Stimulated activated CD8-positive, alpha-beta memory T cell treated with anti-CD3 and anti-CD28 coated beads, Interleukin-12 subunit alpha, Interleukin-12 subunit beta, amount 100 ng/mL, for 24 hours (primary cell): Measurements from ENCODE around the gene NTHL1.

Experiments used
- DNase-seq: peaks from one replicate; pipeline ENCODE4 v3.0.0-alpha.2; 2020; ENCODE audit errors: extremely low read depth

The NTHL1 gene

DNA sequence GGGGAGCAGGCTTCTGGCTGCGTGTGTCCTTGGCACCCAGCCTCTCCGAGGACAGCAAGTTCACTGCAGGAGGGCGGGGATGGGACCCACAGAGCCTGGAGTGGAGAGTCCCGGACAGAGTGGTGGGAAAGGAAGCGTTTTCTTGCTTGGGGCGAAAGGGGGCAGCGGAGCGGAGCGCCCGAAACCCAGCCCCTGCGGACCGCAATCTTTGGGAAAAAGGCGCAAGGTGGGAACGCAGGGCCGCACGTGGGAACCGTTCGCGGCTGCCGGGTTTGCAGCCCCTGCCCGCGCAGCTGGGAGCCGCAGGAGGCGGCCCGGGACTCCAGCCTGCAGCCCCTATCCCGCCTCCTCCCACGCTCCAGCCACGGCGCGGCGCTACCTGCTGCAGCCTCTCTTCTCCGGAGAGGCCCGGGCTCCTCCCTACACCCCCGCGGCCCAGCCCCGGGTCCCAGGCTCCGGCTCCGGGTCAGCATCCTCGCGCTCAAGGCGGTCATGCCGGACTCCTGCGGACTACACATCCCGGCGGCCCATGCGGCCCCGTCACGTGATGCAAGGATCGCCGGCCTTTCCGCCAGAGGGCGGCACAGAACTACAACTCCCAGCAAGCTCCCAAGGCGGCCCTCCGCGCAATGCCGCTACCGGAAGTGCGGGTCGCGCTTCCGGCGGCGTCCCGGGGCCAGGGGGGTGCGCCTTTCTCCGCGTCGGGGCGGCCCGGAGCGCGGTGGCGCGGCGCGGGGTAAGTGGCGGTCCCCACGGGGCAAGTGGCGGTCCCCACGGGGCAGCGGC is at the start of gene NTHL1, which contains the start of gene TSC2:
Gene NTHL1, minus strand, starts transcription at position 505 of the 786 bp plus-strand sequence. Its CDS starts 11 bp downstream, at position 494.
Gene TSC2, plus strand, starts transcription at position 656 of the 786 bp plus-strand sequence. CDS start 631 bp downstream, outside the sequence.
- peak; percentile 90 for DNase-seq

DNA sequence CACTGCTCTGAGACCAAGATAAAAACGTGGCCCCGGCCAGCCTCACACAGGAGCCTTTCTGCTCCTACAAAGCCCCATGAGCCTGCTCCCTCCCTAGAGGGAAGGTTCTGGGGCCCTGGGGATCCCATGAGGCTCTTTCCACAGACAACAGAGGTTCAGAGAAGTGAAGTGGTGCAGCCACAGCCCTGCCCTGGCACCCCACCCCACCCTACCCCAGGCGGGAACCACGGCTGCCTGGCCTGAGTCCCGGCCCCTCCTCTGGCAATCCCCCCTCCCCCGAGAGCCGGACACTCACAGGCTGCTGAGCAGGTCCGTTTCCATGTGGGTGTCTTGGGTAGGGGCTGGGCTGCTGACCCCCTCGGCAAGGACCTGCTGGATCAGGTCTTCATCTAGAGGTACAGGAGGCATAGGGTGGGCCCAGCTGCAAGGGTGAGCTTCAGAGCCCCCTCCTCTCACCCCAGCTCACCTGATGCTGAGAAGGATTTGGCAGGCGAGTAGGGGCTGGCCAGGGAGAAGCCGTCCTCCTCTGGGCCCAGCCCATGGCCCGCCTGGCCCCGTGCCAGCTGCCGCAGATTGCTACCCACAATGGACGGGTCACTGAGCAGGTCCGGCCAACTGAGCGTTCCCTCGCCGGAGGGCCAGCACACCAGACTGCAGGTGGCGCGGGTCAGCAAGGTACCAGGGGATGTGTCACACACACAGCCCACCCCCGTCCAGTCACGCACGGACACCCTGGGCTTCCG is 49.4 kb upstream of the NTHL1 start:
- no peak for DNase-seq

DNA sequence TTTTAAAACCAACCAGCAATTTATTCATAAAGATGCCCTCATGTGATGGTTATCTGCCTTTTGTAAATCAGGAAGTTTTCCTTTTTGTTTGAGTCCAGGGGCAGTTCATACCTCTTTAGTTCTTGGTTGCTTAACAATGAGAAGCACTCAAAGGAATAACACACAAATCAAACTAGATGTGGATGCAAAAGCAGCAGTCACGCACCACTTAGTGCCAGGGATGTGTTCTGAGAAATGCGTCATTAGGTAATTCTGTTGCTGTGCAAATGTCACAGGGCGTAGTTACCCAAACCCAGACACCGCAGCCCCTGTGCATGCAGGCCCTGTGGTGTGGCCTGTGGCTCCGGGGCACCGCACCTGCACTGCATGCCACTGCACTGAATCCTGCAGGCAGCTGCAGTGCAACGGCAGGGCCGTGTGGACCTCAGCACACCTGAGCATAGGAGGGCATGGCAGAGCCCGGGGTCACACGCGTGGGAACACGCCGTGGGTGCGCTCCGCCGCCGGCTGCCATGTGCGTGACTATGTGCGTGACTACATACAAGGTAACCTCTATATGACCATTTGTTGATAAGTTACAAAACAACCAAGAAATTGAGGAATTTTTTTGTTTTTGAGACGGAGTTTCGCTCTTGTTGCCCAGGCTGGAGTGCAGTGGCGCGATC is 48.4 kb upstream of the NTHL1 start:
- no peak for DNase-seq

DNA sequence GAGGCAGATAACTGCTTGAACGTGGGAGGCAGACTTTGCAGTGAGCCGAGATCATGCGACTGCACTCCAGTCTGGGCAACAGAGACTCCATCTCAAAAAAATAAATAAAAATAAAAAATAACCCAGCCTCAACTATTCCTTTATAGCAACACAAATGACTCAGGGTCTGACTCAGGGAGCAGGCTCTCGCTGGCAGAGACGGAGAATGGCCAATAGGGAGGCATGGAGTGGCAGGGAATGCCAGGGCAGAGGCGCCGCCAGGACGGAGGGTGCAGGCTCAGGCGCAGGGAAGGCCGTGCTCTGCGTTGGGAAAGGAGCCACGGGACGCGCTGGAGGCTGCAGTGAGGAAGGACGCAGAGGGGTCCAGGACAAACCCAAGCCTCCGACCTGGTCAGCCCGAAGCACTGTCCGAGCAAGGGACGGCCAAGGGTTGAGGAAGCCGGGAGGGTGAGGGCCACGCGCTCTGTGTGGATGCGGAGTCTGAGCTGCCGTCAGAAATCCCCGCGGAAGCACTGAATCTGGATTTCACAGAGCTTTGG is 47.8 kb upstream of the NTHL1 start:
- DNase-seq: no peak

DNA sequence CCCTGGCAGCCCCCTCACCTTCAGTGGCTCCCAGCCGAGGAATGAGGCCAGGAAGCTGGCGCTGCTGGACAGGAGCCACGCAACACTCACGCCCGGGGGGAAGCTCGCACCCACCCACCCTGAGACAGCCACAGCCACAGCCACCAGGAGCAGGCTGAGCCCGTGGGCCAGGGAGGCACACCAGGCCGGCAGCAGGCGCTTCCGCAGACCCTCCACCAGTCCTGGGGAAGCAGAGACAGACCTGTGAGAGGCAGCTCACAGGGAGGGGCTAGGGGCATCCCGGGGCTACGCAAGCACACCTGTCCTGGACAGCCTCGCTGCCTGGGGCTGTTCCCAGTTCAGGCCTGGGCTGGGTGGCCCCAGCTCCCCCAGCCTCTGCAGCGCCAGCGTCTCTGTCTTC is 46.2 kb upstream of the NTHL1 start:
- no peak for DNase-seq

DNA sequence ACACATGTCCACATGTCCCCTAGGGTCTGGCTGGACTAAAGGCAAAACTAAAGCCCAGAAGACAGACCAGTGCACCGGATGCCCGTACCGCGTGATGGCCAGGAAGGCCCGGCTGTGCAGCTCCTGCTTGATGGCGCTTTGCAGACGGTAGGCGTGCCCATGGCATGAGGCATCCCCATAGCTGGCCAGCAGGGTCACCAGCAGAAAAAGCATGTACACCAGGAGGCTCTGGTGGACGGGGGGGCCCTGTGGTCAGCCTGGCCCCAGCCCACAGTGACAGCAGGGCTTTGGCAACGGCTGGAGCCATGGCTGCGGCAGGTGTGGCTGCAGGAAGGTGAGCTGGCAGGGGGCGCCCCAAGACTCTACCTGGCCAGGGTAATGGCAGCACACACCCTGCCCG is 45.2 kb upstream of the NTHL1 start:
- no peak for DNase-seq

DNA sequence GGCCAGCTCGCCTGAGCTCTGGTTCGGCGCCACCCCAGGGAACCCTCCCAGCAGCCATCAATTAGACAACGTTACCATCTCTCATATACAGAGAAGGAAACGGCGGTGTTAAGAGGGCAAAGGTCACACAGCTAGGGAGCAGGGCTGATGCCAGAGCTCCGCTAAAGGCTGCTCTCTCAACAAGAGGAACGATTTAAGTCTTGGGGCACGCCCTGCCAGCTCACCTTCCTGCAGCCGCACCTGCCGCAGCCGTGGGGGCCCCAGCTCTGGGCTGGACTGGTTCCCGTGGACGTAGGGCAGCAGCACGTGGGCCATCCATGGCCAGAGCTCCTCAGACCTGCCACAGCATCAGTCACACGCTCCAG is 44.6 kb upstream of the NTHL1 start:
- no peak for DNase-seq

DNA sequence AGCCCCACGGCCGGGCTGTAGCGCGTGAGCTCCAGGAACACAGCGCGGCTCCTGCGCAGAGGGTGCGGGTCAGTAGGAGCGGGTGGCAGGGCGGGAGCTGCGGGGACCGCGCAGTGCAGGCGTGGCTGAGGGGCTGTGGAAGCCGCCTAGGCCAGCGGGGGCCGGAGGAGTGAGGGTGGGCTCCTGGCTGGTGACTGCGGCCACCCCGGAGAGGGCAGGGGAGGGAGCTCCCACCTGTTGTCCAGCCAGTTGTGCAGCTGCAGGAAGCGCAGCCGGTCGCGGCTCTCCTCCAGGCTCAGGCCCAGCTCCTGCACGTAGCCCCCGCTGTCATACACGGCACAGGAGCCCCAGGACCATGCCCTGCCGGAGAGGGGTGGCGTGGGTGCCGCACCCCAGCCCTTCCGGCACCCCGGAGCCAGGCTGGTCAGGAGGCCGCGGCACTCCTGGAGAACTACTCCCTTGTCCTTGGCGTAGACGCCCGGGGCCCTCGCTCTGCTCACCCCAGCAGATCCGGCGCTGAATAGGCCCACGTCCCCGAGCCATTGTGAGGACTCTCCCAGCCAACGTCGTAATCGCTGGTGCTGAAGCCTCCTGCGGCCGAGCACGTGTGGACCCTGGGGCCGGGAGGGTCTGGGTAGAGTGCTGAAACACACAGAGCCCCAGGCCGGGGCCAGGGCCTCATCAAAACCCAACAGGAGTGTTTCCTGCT is 44.1 kb upstream of the NTHL1 start:
- no peak for DNase-seq

DNA sequence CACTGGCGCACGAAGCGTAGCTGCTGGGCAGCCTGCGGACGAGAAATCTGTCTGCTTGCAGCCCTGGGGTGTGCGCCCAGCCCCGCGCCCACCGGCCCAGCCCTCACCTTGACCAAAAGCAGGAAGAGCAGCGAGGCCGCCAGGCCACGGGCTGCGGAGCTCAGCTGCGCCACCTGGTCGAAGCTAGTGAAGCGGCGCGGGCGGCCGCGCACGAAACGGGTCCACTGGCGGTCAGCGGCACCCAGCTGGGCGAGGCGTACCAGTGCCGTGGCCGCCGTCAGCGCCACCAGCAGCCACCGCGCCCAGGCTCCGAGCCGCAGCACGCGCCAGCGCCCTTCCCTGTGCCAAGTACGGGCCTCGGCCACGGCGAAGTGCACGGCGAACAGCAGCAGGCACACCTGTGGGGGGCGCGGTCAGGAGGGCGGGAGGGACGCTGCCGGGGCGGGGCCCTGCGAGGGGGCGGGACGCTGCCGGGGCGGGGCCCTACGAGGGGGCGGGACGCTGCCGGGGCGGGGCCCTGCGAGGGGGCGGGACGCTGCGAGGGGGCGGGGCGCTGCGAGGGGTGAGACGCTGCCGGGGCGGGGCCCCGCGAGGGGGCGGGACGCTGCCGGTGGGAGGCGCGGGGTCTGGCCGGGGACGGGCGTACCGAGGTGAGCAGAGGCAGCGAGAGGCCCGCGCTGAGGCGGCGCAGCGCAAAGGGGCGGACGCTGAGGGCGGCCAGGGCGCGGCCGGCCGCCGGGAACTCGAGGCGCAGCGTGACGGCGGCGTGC is 43.3 kb upstream of the NTHL1 start:
- DNase-seq: no peak

DNA sequence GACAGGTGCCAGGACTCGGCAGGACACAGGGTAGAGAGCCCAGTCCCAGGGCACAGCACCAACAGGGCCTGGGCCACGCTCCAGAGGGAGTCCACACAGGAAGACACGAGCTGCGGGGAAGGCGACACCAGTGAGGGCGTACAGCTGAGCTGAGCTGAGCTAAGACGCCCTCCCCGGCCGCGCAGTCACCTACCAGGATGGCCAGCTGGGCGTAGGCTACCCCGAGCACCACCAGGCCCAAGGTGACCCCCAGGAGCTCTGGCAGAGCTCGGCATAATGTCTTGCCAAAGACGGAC is 42.8 kb upstream of the NTHL1 start:
- DNase-seq: no peak

DNA sequence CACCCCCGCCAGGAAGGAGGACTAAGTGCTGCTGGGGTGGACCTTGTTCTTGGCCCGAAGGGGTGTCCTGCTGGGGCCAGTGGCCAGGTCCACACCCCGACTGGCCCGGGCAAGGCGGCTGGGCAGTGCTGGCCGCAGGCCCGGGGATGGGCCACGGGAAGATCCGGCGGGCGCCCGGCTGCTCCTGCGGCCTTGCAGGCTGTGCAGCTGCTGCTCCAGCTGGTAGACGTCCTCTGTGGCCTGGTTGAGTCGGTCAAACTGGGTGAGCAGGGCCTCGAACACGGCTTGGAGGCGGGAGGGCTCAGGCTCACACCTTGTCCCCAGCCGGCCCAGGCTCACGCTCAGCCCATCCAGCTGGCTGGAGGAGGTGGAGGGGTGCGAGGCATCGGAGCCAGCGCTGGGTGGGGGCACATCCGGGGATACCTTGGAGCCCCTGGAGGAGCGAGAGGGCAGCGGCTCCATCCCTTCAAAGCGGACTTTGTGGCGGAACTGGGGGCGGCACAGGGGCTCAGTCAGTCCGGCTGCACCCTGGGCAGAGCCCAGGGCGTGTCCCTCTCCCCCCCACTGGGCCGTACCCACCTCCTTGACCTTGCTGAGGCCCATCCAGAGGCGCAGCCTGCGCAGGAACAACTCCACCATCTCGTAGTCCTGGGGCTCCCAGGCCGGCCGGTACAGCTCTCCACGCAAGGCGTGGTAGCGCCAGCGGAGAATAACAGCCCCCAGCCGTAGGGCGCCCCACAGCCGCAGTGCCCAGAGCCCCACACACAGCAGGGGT is 42.3 kb upstream of the NTHL1 start:
- DNase-seq: no peak

DNA sequence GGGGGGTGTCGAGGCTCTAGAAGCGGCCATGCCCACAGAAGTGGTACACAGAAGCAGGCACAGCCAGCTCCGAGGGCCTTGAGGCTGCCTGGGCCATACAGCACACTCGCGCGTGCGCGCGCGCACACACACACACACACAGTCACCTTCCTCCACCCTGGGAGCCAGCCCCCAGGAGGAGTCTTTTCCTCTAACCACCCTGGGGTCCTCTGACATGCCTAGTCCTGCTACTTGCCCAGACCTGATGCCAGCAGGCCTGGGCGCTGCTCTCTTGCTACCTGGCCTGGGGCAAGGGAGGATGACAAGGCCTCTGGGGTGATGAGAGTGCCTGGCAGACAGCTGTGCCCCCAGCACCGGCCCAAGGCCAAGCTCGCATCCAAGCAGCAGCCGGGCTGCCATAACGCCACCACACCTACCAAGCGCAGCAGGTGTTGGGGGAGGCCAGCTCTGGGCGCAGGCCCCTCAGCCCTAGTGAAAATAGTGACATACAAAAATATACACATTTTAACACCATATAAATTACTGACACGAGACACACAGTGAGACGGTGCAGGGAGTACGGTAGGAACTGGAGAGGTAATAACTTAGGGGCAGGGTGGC is 41.2 kb upstream of the NTHL1 start:
- no peak for DNase-seq

DNA sequence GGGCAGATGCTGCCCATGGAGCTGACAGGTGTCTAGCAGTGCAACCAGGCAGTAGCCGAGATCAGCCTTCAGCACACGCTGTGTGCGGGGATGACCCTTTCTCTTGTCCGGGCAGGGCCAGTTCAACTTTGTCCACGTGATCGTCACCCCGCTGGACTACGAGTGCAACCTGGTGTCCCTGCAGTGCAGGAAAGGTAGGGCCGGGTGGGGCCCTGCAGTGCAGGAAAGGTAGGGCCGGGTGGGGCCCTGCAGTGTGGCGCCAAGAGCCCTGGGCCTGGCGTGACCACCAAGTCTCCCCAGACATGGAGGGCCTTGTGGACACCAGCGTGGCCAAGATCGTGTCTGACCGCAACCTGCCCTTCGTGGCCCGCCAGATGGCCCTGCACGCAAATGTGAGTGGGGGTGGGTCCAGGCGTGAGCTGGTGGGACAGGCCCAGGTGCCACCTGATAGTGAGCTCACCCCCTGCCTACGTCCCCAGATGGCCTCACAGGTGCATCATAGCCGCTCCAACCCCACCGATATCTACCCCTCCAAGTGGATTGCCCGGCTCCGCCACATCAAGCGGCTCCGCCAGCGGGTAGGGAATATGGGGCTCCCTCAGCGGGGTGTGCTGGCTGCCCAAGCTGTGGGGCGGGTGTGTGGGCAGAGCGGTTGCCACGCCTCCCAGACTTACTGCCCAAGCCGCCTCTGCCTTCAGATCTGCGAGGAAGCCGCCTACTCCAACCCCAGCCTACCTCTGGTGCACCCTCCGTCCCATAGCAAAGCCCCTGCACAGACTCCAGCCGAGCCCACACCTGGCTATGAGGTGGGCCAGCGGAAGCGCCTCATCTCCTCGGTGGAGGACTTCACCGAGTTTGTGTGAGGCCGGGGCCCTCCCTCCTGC is 40.4 kb upstream of the NTHL1 start:
- DNase-seq: no peak

DNA sequence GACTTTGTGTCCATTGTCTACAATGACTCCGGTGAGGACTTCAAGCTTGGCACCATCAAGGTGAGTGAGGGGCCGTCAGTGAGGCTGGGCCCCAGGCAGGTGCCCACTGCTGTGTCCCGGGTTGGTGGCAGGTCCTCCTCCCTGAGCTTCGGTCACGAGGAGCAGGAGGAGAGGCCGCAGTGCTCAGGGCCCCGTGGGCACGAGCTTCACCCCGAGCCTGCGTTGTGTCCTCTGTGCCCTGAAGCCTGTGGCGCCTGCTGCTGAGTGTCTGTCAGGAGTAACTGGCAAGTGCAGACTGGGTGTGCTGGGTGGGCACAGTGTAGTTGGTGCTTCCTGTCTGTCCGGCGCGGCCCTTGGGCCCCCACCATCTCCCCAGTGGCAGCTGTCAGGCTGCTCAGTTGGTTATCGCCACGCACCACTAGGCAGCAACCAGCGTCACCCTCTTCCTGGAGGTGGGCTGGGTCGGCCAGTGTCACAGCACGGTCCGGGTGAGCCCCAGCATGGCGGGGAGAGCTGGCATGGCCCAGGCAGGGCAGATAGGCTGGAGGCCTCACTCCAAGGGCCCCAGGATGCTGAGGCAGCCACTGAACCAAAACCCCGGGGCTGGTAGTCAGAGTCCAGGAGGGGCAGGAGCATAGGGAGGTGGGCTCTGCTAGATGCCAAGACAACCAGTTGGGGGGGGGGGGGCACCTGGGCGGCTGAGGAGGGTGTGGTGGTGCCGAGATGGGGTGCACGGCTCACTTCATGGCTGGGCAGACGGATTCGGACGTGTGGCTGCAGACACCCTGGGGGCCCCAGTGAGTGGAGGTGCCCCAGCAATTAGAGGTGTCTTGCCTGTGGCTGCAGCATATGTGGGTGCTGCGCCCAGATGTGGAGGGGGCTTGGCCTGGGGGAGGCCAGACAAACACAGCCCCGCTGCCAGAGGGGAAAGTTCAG is 39.4 kb upstream of the NTHL1 start:
- DNase-seq: no peak

DNA sequence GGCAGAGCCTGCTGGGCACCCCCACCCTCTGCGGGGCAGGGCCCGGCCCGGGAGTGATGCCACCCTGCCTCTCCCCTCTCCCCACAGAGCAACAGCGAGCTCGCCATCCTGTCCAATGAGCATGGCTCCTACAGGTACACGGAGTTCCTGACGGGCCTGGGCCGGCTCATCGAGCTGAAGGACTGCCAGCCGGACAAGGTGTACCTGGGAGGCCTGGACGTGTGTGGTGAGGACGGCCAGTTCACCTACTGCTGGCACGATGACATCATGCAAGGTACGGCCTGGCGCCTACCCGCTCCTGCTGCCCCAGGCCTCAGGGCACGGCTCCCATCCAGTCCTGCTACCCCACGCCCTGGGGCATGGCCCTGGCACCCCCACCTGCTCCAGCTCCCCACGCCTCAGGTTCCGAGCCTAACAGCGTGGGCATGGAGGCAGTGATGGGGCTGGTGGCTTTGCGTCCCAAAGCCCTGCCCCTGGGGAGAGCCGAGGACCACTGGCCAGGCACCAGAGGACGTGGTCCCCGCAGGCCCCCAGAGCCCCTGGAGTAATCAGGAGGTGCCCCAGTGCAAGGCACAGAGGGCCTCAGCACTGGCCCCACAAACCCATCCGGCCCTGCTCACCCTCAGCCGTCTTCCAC is 38.6 kb upstream of the NTHL1 start:
- DNase-seq: no peak

DNA sequence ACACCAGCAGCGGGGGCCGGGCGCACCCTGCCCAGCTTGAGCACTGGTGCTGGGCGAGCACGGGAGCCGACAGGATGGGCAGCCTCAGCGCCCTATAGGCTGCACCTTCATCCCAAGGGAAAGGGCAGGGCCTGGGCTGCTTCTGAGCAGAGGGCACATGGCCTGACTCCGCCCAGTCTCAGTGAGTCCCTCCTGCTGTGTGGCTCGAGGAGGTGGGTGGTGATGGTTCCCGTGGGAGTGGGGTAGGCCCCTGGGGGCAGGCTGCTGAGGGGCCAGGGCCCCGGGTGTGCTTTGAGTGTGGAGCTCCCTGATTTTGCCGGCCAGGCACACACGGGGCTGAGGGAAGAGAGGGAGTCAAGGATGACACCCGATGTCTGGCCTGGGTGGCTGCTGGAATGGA is 38.0 kb upstream of the NTHL1 start:
- no peak for DNase-seq

DNA sequence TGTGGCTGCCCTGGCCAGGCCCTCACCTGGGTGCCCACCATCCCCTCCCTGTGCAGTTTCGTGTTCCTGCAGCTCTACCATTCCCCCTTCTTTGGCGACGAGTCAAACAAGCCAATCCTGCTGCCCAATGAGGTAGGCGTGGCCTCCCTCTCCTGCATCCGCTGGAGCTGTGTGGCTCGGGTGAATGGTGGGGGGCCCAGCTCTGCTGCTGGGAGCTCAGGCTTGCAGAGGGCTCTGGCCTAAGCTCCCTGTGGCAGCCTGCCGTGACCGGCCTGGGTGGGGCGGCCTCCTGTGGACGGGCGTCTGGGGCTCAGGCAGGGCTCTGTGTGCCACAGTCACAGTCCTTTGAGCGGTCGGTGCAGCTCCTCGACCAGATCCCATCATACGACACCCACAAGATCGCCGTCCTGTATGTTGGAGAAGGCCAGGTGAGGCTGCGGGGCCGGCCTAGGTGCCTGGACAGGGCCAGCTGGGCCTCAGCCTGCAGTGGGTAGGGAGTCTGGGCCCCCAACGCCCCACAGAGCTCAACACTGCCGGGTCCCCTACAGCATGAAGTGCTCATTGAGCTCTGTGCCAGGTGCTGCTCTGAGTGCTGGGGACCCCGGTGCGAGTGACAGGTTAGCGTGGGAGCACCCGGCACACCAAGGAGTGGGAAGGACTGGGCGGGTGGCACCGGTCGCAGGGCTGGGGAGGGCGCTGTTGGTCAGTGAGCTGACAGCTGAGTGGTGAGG is 37.4 kb upstream of the NTHL1 start:
- no peak for DNase-seq
